H1 (cell line): ENCODE results near the gene GABPA. TPM values are rescaled to one million over a fixed set of nuclear protein-coding genes. Genes with fewer than 3 reads are reported as not detected.

Experiments
- polyA plus RNA-seq, 7 experiments: library from polyadenylated mRNA; depleted of rRNA in 3 of 7; stranded (reverse) in 5 of 7; unstranded in 2 of 7; fragments of >200 nt in 5 of 7; fragments of 200-250 nt in 2 of 7; gene quantifications; 1 replicate in 5 of 7; 2 replicates in 1 of 7; 4 replicates in 1 of 7; pipeline versions ENCODE4 v1.2.1 to v1.2.3, GENCODE V29; 2011 to 2013; ENCODE audit warnings: missing spikeins in 2 of 7, mixed read lengths in 2 of 7
- total RNA-seq: library from RNA; stranded (reverse); fragmentation: NEBNext Ultra II Directional; extraction: Animal tissue kit (Norgen Biotek cat#: 25700); gene quantifications from 2 replicates; pipeline ENCODE4 v1.2.1, GENCODE V29; 2021

Gene GABPA
- total and polyA plus RNA-seq, 2 of the 8 experiments (the other 6 are each of a cell fraction or from before 2014, with no cell fraction given): 5.2 to 22.2 TPM

Other genes with a start within 250 kb of the GABPA start
- 43.2 and 45.0 TPM in 2 replicates for gene MRPL39, start 127.5 kb upstream of the GABPA start, total RNA-seq
- 11.1 and 20.3 TPM in 2 replicates for gene MRPL39, start 127.5 kb upstream of the GABPA start, polyA plus RNA-seq (2011; rRNA removed)
- 7.0 and 9.5 TPM in 2 replicates for gene JAM2, start 95.7 kb upstream of the GABPA start, total RNA-seq
- gene JAM2, start 95.7 kb upstream of the GABPA start, polyA plus RNA-seq (2011; rRNA removed): 3.0 and 4.9 TPM in 2 replicates
- 131 and 135 TPM in 2 replicates for gene ATP5PF, start 68 bp upstream of the GABPA start, total RNA-seq
- 99.6 and 240 TPM in 2 replicates for gene ATP5PF, start 68 bp upstream of the GABPA start, polyA plus RNA-seq (2011; rRNA removed)